ENCODE data around the gene DUSP7.

DUSP7 gene

DNA sequence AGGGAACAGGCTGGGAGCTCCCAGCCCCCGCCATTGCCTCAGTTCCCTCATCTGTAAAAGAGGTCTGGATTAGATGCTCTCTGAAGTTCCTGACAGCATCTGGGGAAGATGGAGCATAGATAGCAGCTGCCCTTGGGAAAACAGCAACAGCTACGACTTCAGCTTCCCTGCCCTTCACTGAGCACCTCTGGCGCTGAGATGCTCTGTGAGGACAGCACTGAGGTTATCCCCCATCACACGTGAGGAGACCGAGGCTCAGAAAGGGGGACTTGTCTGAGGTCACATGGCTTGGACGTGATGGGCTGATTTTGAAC is 49.6 kb downstream of the DUSP7 start:
- DNase-seq (ENCODE audit: low spot score): no peak

DNA sequence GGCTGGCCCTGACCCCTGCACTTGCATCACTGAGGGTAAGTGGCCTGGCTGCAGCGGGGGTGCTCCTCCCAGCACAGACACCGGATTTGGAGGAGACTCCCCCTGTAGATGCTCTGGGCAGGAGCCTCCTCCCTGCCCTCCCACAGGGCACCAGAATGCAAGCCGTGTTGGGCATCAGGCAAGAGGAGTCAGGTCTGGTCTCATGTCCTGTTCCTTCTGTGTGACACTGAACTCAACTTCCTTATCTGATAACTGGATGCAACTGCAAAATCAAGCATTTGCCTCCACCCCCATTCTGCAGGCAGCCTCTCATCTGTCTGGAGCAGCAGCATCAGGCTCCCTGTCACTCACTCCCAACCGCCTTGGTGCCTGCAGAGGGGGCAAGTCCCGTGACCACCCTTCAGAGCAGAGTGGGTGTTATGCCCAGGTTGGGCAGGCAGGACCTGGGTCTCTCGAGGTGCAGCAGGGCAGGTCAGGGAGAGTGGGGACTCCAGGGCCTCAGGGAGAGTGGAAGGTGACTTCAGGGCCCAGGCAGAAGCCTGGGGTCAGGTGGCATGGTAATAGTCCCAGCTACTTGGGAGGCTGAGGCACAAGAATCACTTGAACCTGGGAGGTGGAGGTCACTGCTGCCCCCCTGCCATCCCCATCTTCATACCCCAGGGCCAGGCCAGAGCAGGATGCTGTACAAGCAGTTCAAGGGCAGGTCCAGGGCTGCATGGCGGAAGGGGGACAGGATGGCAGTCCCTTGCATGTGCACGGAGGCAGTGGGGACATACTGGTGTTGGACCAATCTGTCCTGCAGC is 50.2 kb downstream of the DUSP7 start:
- no peak for DNase-seq (ENCODE audit: low spot score)

DNA sequence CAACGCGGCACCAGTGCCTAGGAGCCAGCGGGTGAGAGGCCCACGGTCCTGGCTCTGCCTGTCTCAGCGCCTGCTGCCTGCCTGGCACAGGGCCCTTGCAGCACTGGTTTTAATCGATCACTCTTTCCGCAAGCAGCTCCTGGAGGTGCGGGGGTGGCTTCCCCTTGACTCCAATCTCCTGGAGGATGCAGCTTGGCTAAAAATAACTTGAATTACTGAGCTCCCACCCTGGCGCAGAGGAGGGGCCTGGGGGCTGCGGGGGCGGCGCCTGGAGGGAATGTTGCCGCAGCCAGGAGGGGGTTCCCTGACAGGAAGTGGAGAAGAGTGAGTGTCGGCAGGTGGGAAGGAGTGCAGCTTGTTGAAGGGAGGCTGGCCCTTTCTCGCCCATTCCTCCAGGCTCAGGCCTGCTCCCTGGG is 50.8 kb downstream of the DUSP7 start:
- DNase-seq (ENCODE audit: low spot score): no peak

DNA sequence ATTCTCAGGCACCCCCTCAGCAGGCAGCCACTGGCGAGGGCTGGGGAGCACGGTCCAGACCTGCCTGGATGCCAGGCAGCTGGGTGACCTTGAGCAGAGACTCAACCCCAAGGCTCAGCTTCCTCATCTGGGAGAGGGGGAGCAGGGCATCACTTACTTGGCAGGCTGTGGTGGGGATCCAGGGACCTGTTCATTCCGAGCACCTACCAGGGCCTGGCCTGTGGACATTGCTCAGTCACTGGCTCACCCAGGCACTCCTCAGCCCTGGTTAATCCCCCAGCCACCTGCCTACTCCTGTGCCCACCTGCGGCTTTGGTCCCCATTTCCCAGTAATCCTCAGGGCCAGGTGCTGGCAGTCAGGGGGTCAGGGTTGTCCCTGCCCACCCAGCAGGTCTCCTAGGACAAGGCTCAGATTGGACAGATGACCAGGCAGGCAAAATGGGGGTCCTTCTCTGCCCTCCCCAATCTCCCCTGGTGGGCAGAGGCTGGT is 51.4 kb downstream of the DUSP7 start:
- DNase-seq (ENCODE audit: low spot score): no peak

DNA sequence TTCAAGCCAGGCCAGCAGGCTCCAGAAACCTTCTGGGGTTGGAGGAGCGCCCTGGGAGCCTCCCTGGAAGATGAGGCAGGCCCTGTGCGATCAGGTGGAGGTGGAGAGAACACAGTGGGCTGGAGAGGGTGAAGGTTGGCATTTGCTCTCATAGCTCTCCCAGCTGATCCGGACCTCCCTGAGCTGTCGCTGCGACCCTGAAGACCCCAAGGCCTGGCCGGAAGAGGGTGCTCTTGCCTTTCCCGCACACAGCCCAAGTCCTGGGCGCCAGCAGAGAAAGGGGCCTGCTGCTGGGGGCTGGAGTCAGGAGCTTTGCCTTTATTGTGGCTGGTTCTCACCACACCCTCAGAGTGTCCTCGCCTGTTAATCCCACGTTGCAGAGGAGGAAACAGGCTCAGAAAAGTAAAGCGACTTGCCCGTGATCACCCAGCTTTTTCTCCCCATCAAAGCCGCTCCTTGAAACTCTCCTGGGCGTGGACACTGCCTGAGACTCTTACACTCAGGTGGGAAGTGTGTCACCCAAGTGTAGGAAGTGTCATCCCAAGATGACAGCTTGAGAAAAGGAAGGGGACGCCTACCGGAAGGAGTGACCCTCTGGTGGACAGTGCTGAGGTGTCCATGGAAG is 52.1 kb downstream of the DUSP7 start:
- no peak for DNase-seq (ENCODE audit: low spot score)

DNA sequence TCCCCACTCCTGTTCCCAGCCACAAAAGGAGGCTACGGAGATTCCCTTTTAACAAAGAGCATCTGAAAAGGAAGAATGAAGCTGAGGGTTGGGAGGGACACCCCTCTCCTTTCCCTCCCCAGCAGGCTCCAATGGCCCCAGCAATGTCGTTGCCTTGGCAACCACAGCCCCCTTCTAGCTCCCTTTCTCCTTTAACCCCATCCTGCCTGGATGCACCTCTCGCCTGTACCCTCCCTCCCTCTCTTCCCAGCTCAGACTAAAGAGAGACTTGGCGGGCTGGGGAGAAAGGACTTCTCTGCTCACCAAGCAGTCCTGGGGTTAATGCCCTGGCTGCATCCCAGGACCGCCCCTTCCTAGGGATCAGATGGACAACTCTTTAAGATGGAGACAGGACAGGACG is 53.6 kb downstream of the DUSP7 start:
- no peak for DNase-seq (ENCODE audit: low spot score)

DNA sequence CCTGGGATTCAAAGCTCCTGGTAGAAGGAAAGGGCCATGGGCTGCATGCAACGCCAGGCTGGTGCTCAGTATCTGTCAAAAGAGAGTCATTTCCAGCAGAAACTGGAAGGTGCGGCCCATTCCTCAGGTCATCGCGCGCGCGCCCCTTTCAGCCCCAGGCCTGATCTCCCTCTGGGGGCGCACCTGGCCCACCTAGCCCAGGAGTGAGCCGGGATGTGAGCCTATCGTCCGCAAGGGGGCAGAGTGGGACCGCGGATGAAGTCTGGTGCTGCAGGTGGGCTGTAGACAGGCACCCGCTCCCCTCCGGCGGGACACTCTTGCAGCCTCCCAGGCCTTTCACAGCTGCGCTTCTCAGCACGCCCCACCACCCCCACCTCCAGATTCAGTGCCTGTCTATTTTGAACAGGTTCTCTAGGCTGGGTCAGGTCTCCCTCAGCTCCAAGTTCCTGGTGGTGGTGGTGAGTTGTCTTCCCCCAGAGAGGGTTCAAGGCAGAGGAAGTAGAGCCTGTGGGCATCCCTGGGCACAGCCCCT is 54.9 kb downstream of the DUSP7 start:
- DNase-seq (ENCODE audit: low spot score): peak; percentile 72

DNA sequence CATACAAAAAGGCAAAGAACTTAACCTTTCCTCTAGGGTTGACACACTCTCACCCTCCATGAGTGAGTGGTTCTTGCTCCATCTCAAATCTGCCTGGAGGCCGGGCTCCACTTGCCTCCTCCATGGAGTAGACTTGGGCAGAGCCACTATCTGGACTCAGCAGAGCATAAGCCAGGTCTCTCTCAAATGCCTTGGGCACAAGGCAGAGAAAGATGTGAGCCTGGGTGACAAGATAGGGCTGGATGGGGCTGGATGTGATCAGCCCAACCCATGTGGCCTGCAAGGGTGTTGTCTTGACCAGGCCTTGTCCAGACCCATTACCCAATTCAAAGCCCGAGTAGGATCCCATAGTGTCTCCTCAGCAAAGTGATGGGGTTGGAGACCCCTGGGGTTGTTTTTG is 56.5 kb downstream of the DUSP7 start:
- DNase-seq (ENCODE audit: low spot score): no peak
